ENCODE results near the gene DAAM1.

Gene DAAM1

DNA sequence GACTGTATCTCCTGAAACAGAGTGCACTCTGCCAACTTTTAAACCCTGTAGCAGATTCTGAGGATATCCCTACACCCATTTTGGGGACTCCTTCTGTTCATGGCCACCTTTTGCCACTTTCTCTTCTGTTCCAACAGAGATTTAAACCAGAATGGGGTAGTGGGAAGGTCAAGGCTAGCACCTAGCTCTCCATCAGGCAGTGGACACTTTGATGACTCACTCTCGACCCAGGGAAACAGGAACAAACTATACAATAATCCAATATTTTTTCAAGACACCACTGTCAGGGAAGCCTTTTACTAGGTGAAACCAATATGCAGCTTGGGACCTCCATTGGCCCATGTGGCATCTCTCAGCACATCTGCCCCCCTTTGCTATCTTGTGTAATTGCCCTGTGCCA lies 103.6 kb downstream of the DAAM1 start:
- no peak for DNase-seq (ENCODE audit: low read depth)

DNA sequence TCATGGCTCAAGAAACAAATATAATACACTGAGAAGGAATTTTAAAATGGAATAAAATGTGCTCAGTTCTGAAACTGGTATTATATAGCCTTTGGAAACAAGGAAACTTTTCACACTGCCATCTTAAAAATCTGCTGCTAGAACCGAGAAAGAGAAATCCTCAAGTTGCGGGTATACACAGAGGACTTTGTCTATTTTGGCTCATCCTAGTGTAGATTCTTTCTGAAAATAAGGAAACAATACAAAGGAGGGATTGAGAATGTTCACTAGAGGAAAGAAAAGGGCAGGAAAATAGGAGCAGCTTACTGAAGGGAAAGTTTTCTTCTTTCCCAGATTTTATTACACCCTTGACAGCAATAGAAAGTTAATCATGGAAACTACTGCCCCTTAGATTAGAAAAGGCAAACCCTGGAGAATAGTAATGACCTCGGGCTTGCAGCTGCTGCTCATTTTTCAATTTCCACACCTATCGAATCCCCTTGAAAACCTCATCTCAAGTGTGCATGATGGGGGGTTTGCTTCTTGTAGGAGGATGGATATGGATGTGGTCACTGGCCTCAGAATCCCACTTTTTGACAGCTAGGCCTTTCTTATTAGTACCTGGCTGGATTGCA lies 104.6 kb downstream of the DAAM1 start:
- DNase-seq (ENCODE audit: low read depth), result no peak

GRCh38 chr14:59293935-59294661 lies 105.6 kb downstream of the DAAM1 start:
- no peak for DNase-seq (ENCODE audit: low read depth)

DNA sequence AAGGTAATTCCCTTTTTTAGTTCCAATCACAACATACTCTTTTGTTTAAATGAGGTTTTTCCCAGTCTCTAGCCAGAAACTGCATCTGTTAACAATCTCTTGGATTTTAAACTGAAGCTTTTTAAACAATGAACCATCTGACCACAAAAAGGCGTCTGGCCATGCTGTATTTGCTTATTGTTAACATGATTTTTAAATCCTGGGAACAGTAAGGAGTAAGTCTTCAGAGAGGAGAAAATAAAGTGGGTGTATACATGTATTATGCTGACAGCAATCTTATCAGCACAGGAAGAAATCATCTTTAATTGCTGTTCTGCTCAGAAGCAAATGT lies 106.2 kb downstream of the DAAM1 start:
- DNase-seq (ENCODE audit: low read depth), result no peak

DNA sequence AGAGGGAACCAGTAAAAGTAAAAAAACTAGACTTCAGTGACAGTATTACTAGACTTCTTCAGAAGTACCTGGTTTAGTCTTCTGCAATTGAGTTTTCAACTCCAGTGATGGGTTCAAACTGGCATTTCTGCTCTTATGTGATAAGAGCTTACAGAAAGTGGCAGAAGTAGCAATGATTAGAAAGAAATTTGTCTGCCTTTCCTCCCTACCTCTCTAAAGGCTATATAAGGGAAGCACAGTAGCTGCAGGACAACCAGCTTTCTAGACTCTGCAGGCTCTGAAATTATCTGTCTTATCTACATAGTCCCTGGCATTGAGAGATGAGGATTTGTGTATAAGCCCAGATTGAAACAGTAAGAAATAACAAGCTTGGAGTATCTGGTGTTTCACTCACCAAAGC lies 107.5 kb downstream of the DAAM1 start:
- no peak for DNase-seq (ENCODE audit: low read depth)

GRCh38 chr14:59296508-59296907 lies 108.0 kb downstream of the DAAM1 start:
- DNase-seq (ENCODE audit: low read depth), result no peak

- no peak for DNase-seq (ENCODE audit: low read depth)
Measured at GRCh38 chr14:59297071-59297776, 108.8 kb downstream of the DAAM1 start.

DNA sequence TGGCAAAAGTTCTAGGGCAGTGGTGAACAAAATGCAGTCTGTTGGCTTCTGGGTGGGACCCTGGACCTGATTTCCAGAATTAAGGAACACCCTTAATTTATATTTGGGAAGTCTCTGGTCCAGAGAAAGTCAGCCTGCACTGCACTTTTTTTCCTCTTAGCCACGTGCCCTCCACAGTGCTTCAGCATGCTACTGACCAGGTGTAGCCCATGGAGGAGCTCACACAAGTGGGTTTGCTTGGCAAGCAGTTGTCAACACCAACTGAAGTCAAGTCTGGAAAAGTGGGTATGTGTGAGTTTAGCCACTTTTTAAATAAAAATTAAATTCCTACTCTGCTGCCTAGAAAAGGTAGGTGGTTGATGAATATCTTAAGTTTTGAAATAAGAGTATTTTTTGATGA lies 111.3 kb downstream of the DAAM1 start:
- no peak for DNase-seq (ENCODE audit: low read depth)

DNA sequence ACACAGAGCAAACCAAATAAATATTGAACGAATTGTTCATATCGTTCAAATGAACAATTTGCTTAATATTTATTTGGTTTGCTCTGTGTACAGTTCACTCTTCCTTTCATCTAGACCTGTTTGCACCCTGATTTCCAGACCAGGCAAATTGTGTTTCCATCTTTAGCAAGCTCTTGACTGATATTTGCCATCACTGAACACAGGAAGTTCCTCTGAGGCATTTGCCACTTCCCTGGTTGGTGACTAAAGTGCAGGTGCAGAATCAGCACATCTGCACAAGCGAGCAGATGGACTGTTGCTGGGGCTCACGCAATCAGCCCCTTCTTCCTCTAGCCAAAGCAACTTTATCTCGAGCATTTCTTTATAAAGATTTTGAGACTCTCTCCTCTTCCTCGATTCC lies 112.9 kb downstream of the DAAM1 start:
- DNase-seq (ENCODE audit: low read depth), result no peak

- no peak for DNase-seq (ENCODE audit: low read depth)
Measured at GRCh38 chr14:59302313-59302712, 113.8 kb downstream of the DAAM1 start.

DNA sequence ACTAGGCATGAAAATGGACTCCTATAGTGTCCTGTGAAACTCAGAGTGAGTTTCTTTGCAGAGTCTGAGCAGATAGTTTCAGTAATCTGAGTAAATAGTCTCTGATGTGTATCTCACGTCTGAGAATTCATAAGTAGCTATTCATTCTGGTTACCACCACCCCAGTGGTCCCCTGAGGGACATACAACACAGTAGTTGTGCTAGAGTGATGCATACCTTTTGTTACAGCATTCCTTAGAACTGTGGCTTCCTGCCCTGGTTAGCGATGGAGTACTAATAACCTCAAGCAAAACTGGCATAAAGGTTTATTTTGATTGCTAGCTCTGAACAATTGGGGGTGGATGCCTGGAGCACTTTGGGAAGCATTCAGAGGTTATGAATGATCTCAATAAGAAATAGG lies 114.7 kb downstream of the DAAM1 start:
- DNase-seq (ENCODE audit: low read depth), result no peak

GRCh38 chr14:59305231-59305630 lies 116.8 kb downstream of the DAAM1 start:
- no peak for DNase-seq (ENCODE audit: low read depth)

- DNase-seq (ENCODE audit: low read depth), result no peak
Measured at GRCh38 chr14:59305836-59306555, 117.5 kb downstream of the DAAM1 start.

DNA sequence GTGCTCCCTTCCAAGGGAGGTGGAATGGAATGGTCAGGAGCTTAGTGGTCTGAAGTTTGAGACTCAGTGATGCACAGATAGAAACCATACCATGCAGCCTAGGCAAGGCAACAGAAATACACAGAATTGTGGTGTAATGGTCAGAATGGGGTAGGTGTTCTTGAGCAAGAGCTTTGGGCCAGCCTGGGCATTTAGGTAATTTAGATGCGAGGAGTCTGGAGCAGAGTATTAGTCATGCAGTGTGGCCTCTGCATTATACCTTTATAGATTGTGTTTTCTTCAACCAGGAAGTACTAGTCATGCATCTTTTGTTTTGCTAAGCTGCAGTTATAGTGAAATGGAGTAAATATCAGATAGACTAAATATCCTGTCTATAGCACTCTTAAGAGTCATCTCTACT lies 118.3 kb downstream of the DAAM1 start:
- no peak for DNase-seq (ENCODE audit: low read depth)

GRCh38 chr14:59308086-59308485 lies 119.6 kb downstream of the DAAM1 start:
- no peak for DNase-seq (ENCODE audit: low read depth)

DNA sequence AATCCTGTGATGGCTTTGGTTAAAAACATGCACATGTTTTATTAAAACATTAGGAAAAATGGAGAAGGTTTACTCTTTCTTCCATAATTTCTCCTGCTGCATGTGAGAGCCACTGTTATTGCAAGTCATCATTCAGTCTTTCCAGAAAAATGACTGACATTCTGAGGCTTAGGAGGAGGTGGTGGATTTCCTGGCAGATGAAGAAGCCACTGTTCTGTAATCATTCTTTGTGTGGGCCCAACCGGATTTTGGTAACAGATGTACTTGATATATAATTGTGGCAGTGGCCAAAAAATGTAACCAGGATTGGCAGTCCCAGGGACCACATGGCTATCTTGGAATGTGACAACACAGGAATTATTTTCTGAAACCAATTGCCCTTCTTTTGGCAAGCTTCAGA lies 120.2 kb downstream of the DAAM1 start:
- no peak for DNase-seq (ENCODE audit: low read depth)

DNA sequence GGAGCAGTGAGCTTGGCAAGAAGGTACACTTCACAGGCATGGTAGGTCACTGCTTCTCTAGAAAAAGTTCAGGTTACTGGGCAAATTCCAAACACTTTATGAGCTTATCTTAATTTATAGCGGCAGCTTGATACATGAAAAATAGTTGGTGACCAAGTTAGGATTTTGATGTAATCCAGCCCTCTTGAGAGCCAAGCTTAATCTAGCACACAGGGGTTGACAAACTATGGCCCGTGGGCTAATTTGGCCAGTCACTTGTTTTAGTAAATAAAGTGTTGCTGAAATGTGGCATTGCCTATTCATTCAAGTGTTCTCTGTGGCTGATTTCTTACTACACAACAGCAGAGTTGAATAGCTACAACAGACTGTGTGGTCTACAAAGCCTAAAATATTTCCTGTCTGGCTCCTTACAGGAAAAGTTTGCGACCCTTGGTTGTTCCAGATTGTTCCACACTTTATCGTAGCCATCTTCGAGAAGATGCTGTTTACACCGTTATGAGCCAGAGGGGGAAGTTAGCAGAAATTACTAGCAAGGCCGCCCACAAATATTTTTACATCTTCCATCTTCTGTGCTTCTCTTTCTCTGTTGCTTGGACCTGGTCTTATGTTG lies 120.9 kb downstream of the DAAM1 start:
- DNase-seq (ENCODE audit: low read depth), result no peak

DNA sequence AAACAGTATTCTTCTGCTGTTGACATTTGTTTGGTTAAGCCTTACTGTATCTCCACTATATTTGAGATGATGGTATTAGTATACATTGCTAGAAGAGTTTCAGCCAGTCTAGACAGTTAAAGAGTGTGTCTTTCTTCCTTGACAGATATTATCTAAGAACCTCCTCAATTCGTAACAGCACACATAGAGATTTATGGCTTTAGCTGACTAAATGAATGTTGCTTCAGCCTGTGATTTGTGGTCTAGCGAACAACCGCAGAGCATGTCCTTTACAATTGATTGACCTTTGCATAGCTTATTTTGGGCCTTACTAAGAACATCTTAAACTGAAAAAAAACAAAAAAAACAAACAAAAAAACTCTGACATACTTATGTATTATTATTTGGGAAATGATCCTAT lies 122.2 kb downstream of the DAAM1 start:
- no peak for DNase-seq (ENCODE audit: low read depth)

DNA sequence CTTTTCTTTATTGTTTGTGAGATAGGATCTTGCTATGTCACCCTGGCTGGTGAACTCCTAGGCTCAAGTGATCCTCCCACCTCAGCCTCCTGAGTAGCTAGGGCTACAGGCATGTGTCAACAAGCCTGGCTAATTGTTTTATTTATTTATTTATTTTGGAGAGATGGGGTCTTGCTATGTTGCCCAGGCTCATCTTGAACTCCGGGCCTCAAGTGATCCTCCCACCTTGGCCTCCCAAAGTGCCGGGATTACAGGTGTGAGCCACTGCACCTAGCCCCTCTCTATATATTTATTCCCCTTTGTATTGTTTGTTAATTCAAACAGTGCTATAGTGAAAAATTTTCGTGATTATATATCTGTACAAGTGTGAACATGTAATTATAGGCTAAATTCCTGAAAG lies 123.3 kb downstream of the DAAM1 start:
- no peak for DNase-seq (ENCODE audit: low read depth)

- DNase-seq (ENCODE audit: low read depth), result no peak
Measured at GRCh38 chr14:59313144-59313651, 124.7 kb downstream of the DAAM1 start.

- no peak for DNase-seq (ENCODE audit: low read depth)
Measured at GRCh38 chr14:59313658-59314608, 125.5 kb downstream of the DAAM1 start.

Data from stimulated activated CD8-positive, alpha-beta memory T cell treated with anti-CD3 and anti-CD28 coated beads, Interleukin-12 subunit alpha, Interleukin-12 subunit beta, amount 100 ng/mL, for 4 hours (primary cell).